Neural progenitor cell (in vitro differentiated cells): ENCODE measurements around the gene MYO1B.

Source experiments
- CTCF ChIP-seq: fragments of 200-600 bp; sonication (generic); IDR thresholded peaks from 2 replicates; pipeline ENCODE4 v1.5.1; 2017; ENCODE audit warnings: antibody characterized with exemption, mild to moderate bottlenecking
- EZH2 ChIP-seq: fragments of 200-600 bp; sonication (generic); IDR thresholded peaks from 2 replicates; pipeline ENCODE4 v1.6.1; 2017; ENCODE audit warnings: antibody characterized with exemption, mild to moderate bottlenecking, moderate library complexity

DNA sequence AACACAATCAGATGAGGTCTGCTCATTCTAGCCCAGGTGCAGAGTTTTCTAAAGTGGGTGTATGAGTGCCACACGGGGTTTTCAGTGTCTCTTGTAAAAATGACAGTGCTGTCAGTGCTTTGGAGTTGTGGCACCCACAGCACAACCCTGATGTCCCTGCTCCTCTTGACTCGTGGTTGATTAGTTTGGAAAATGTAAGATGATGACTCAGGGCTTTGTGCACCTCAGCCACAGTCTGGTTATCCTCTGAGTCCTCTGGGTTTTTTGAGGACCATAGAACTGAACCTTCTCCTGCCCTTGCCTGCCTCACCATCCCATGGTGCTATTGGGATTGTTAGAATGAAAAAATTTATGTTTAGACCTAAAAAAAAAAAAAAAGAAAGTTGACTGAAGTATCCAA, 105.6 kb downstream of the MYO1B start:
- no peak for TF ChIP-seq CTCF
- no peak for TF ChIP-seq EZH2
